ENCODE measurements around the gene ACTR3C.
"Not testable (repeated sequence)": the region's sequence is repeated elsewhere in the genome, so short reads cannot be mapped to it uniquely, and the experiment has no call there.

The ACTR3C gene

GRCh38 chr7:150281681-150282403, 41.5 kb downstream of the ACTR3C start:
- not testable (repeated sequence) for DNase-seq

GRCh38 chr7:150278383-150278782, 45.0 kb downstream of the ACTR3C start:
- not testable (repeated sequence) for DNase-seq

- DNase-seq = peak; percentile 44 to 52 (median 48)
Measured at GRCh38 chr7:150276132-150276695, 47.1 kb downstream of the ACTR3C start.

- DNase-seq = not testable (repeated sequence)
Measured at GRCh38 chr7:150271898-150272297, 51.4 kb downstream of the ACTR3C start.

- DNase-seq = not testable (repeated sequence)
Measured at GRCh38 chr7:150270101-150270824, 53.1 kb downstream of the ACTR3C start.

- not testable (repeated sequence) for DNase-seq
Measured at GRCh38 chr7:150268798-150269197, 54.5 kb downstream of the ACTR3C start.

- not testable (repeated sequence) for DNase-seq
Measured at GRCh38 chr7:150268287-150268686, 55.1 kb downstream of the ACTR3C start.

- DNase-seq = not testable (repeated sequence)
Measured at GRCh38 chr7:150266953-150267665, 56.2 kb downstream of the ACTR3C start.

- DNase-seq = not testable (repeated sequence)
Measured at GRCh38 chr7:150262656-150263055, 60.7 kb downstream of the ACTR3C start.

GRCh38 chr7:150247745-150248144, 75.6 kb downstream of the ACTR3C start:
- DNase-seq = peak; percentile 4 to 53 (median 46)

GRCh38 chr7:150245208-150245607, 78.1 kb downstream of the ACTR3C start:
- DNase-seq = not testable (repeated sequence)

- not testable (repeated sequence) for DNase-seq
Measured at GRCh38 chr7:150242935-150243334, 80.4 kb downstream of the ACTR3C start.

GRCh38 chr7:150225444-150225843, 97.9 kb downstream of the ACTR3C start:
- DNase-seq = not testable (repeated sequence)

- DNase-seq = peak in 3 of 4 experiments; percentile 3 to 26 (median 22)
Measured at GRCh38 chr7:150222083-150222972, 101.0 kb downstream of the ACTR3C start.

GRCh38 chr7:150220673-150221181, 102.6 kb downstream of the ACTR3C start:
- DNase-seq = peak in 2 of 4 experiments; percentile 8 to 30

- not testable (repeated sequence) for DNase-seq
Measured at GRCh38 chr7:150219941-150220658, 103.2 kb downstream of the ACTR3C start.

GRCh38 chr7:150206848-150207247, 116.5 kb downstream of the ACTR3C start:
- DNase-seq = peak; percentile 1 to 69 (median 44)

GRCh38 chr7:150205866-150206265, 117.5 kb downstream of the ACTR3C start:
- peak in 3 of 4 experiments; percentile 2 to 16 (median 9) for DNase-seq

- not testable (repeated sequence) for DNase-seq
Measured at GRCh38 chr7:150204577-150204976, 118.8 kb downstream of the ACTR3C start.

GRCh38 chr7:150202894-150203293, 120.5 kb downstream of the ACTR3C start:
- DNase-seq = peak in 2 of 4 experiments; percentile 8 to 9
